ENCODE results near the gene B4GALT2. TPM values are rescaled to one million over a fixed set of nuclear protein-coding genes. Genes with fewer than 3 reads are reported as not detected.

Gene B4GALT2
- total and polyA plus RNA-seq, 9 of the 15 experiments (the other 6 are each of a cell fraction or from before 2014, with no cell fraction given), result 1.3 to 86.8 (median 43.8) TPM

- TF ChIP-seq ARID3A (IDR thresholded peaks at IDR 0.05; ENCODE audit: borderline replicate concordance, low read depth, low read length) (peak; percentile 81; the same call in 1 of the 2 replicates), ZNF609 (CRISPR knock-in tag; IDR thresholded peaks at IDR 0.05; ENCODE audit: borderline replicate concordance) (peak; percentile 100), ZNF121 (CRISPR knock-in tag; conservative IDR thresholded peaks at IDR 0.05) (no peak), NRF1 (conservative IDR thresholded peaks at IDR 0.05 in 1 of 2, IDR thresholded peaks at IDR 0.05 in 1 of 2) (peak; percentile 71 to 74), ZNF445 (CRISPR knock-in tag; IDR thresholded peaks at IDR 0.05; ENCODE audit: low read depth) (peak; percentile 88), ZNF224 (CRISPR knock-in tag; IDR thresholded peaks at IDR 0.05) (no peak), MIER1 (IDR thresholded peaks at IDR 0.05; ENCODE audit: low read depth) (no peak; the same call in 1 of the 2 replicates), ZNF143 (CRISPR knock-in tag; IDR thresholded peaks at IDR 0.05) (no peak), ESRRB (CRISPR knock-in tag; IDR thresholded peaks at IDR 0.05; ENCODE audit: borderline replicate concordance) (no peak), FOXK1 (CRISPR knock-in tag; IDR thresholded peaks at IDR 0.05; ENCODE audit: borderline replicate concordance) (no peak), IFI16 (CRISPR knock-in tag; IDR thresholded peaks at IDR 0.05) (no peak; the same call in 1 of the 2 replicates), JUN (IDR thresholded peaks at IDR 0.05; ENCODE audit: borderline replicate concordance, low read depth, low read length) (peak; percentile 88), JUN (CRISPR knock-in tag; IDR thresholded peaks at IDR 0.05; ENCODE audit: borderline replicate concordance) (no peak), SAFB2 (IDR thresholded peaks at IDR 0.05; ENCODE audit: borderline replicate concordance, low read depth, low read length, severe bottlenecking) (no peak), ARID3B (CRISPR knock-in tag; IDR thresholded peaks at IDR 0.05; ENCODE audit: borderline replicate concordance) (peak; percentile 66; the same call in 1 of the 2 replicates)
- TF ChIP-seq, protein P1, sequence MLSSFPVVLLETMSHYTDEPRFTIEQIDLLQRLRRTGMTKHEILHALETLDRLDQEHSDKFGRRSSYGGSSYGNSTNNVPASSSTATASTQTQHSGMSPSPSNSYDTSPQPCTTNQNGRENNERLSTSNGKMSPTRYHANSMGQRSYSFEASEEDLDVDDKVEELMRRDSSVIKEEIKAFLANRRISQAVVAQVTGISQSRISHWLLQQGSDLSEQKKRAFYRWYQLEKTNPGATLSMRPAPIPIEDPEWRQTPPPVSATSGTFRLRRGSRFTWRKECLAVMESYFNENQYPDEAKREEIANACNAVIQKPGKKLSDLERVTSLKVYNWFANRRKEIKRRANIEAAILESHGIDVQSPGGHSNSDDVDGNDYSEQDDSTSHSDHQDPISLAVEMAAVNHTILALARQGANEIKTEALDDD (IDR thresholded peaks at IDR 0.05), result peak; percentile 51; the same call in 1 of the 2 replicates
- TF ChIP-seq, protein P2, sequence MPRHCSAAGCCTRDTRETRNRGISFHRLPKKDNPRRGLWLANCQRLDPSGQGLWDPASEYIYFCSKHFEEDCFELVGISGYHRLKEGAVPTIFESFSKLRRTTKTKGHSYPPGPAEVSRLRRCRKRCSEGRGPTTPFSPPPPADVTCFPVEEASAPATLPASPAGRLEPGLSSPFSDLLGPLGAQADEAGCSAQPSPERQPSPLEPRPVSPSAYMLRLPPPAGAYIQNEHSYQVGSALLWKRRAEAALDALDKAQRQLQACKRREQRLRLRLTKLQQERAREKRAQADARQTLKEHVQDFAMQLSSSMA (CRISPR knock-in tag; IDR thresholded peaks at IDR 0.05), result 0 out of 2 replicates have a peak, but pooled peaks have one; percentile 68
Measured at GRCh38 chr1:44035726-44036408, 56.9 kb downstream of the B4GALT2 start (continued).

Data from K562 (cell line).